ENCODE data around the gene CMIP. TPM values are rescaled to one million over a fixed set of nuclear protein-coding genes. Genes with fewer than 3 reads are reported as not detected.
A peak's percentile ranks its signal among the peaks of the same experiment; 100 is the strongest.

CMIP gene
- total RNA-seq, 1 experiment from 2014 or later, result 63.7 TPM

GRCh38 chr16:81453091-81453728, 8.6 kb downstream of the CMIP start (continued):
- TF ChIP-seq ARID4B (CRISPR knock-in tag; IDR thresholded peaks at IDR 0.05; ENCODE audit: borderline replicate concordance), result no peak
- TF ChIP-seq CREB1 (CRISPR knock-in tag; IDR thresholded peaks at IDR 0.05), result no peak
- no peak for TF ChIP-seq NR3C1 (CRISPR knock-in tag; conservative IDR thresholded peaks at IDR 0.05; ENCODE audit: low read depth)
- TF ChIP-seq ELF4 (CRISPR knock-in tag; IDR thresholded peaks at IDR 0.05; ENCODE audit: low read depth), result no peak
- no peak for TF ChIP-seq ATF3 (CRISPR knock-in tag; conservative IDR thresholded peaks at IDR 0.05)
- TF ChIP-seq TEAD1 (CRISPR knock-in tag; IDR thresholded peaks at IDR 0.05), result no peak
- TF ChIP-seq PREB (CRISPR knock-in tag; IDR thresholded peaks at IDR 0.05; ENCODE audit: borderline replicate concordance), result no peak

- H3K27ac Mint-ChIP-seq, result peak overlapping the region; percentile 21; the same call in 1 of the 2 replicates
- H3K27me3 Mint-ChIP-seq (ENCODE audit: low read depth), result no peaks in the 10 kb centered on the region
- CTCF ChIA-PET, result no interaction called here
- POLR2A ChIA-PET, result no interaction called here
- H3K4me1 Mint-ChIP-seq, result peaks cover 80% of the 10 kb centered on the region
- no peaks in the 10 kb centered on the region; the same call in 1 of the 2 replicates for H3K9me3 Mint-ChIP-seq
- H3K36me3 Mint-ChIP-seq, result peaks cover 20% of the 10 kb centered on the region
- DNase-seq (ENCODE audit: low spot score) (no peak), ATAC-seq (no peak)
- no peak overlapping the region for H3K4me3 Mint-ChIP-seq
- TF ChIP-seq ATF3 (CRISPR knock-in tag; conservative IDR thresholded peaks at IDR 0.05) (no peak), TCF7 (CRISPR knock-in tag; IDR thresholded peaks at IDR 0.05; ENCODE audit: low read depth) (no peak), ESRRA (CRISPR knock-in tag; IDR thresholded peaks at IDR 0.05; ENCODE audit: borderline replicate concordance) (no peak), FOXJ3 (CRISPR knock-in tag; IDR thresholded peaks at IDR 0.05; ENCODE audit: borderline replicate concordance) (no peak), MAX (CRISPR knock-in tag; IDR thresholded peaks at IDR 0.05) (no peak)
Observed at GRCh38 chr16:81454044-81454443, 9.4 kb downstream of the CMIP start.

- Mint-ChIP-seq H3K4me1 (peaks cover 71% of the 10 kb centered on the region), H3K27me3 (ENCODE audit: low read depth) (no peaks in the 10 kb centered on the region), H3K36me3 (peaks cover 24% of the 10 kb centered on the region), H3K9me3 (no peaks in the 10 kb centered on the region; the same call in 1 of the 2 replicates), H3K4me3 (no peak overlapping the region), H3K27ac (peak overlapping the region; percentile 38; the same call in 1 of the 2 replicates)
- ChIA-PET POLR2A (no interaction called here), CTCF (no interaction called here)
- DNase-seq (ENCODE audit: low spot score) (no peak), ATAC-seq (no peak)
- no peak for TF ChIP-seq ZBTB21 (CRISPR knock-in tag; IDR thresholded peaks at IDR 0.05; ENCODE audit: borderline replicate concordance)
- no peak for TF ChIP-seq FOXP1 (CRISPR knock-in tag; IDR thresholded peaks at IDR 0.05; ENCODE audit: borderline replicate concordance)
- no peak for TF ChIP-seq ZNF281 (CRISPR knock-in tag; IDR thresholded peaks at IDR 0.05)
- no peak for TF ChIP-seq ZNF532 (CRISPR knock-in tag; IDR thresholded peaks at IDR 0.05; ENCODE audit: borderline replicate concordance)
- TF ChIP-seq CBFB (CRISPR knock-in tag; IDR thresholded peaks at IDR 0.05; ENCODE audit: low read depth), result no peak
- TF ChIP-seq ZNF317 (CRISPR knock-in tag; IDR thresholded peaks at IDR 0.05; ENCODE audit: borderline replicate concordance, low read depth), result no peak
- no peak for TF ChIP-seq HMGA2 (CRISPR knock-in tag; IDR thresholded peaks at IDR 0.05)
- no peak for TF ChIP-seq ELF4 (CRISPR knock-in tag; IDR thresholded peaks at IDR 0.05; ENCODE audit: low read depth)
Observed at GRCh38 chr16:81455006-81455405, 10.4 kb downstream of the CMIP start.

Data from WTC11 (cell line).